GM12801 (cell line): Measurements from ENCODE around the gene RFPL4AL1.

Experiments used
- TF ChIP-seq, protein P1 (sequence below): IDR thresholded peaks from one replicate; pipeline ENCODE4 v1.5.1; 2011; ENCODE audit warnings: control low read depth; ENCODE audit not compliant: insufficient read length; ENCODE audit errors: extremely low read depth

RFPL4AL1 gene

DNA sequence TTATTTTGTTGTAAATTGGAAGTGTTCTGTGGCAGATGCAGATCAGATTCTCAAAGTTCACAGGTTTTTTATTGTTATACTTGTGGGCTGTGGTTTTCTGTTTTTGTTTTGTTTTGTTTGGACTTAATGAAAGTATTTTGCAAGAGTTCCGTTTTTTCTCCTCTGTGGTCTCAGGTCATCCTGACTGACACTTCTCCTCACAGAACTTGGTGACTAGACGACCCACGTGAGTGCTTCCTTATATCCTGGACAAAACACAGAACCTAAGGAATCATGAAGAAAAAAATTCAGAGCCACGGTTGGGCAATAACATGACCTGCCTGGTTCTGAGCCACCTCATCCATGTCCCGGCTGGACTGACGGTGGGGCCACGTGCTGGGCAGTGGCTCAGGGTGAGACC lies 2.5 kb upstream of the RFPL4AL1 start:
- TF ChIP-seq, protein P1, sequence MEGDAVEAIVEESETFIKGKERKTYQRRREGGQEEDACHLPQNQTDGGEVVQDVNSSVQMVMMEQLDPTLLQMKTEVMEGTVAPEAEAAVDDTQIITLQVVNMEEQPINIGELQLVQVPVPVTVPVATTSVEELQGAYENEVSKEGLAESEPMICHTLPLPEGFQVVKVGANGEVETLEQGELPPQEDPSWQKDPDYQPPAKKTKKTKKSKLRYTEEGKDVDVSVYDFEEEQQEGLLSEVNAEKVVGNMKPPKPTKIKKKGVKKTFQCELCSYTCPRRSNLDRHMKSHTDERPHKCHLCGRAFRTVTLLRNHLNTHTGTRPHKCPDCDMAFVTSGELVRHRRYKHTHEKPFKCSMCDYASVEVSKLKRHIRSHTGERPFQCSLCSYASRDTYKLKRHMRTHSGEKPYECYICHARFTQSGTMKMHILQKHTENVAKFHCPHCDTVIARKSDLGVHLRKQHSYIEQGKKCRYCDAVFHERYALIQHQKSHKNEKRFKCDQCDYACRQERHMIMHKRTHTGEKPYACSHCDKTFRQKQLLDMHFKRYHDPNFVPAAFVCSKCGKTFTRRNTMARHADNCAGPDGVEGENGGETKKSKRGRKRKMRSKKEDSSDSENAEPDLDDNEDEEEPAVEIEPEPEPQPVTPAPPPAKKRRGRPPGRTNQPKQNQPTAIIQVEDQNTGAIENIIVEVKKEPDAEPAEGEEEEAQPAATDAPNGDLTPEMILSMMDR = no peak

DNA sequence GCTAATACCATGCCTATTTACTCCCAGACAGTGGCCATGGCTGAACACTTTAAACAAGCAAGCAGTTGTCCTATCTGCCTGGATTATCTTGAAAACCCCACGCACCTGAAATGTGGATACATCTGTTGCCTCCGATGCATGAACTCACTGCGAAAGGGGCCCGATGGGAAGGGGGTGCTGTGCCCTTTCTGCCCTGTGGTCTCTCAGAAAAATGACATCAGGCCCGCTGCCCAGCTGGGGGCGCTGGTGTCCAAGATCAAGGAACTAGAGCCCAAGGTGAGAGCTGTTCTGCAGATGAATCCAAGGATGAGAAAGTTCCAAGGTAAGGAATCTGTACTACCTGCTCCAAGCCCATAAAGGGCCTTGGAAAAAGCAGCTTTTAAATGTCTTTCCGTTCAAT lies 8.6 kb downstream of the RFPL4AL1 start:
- TF ChIP-seq, protein P1 = no peak

DNA sequence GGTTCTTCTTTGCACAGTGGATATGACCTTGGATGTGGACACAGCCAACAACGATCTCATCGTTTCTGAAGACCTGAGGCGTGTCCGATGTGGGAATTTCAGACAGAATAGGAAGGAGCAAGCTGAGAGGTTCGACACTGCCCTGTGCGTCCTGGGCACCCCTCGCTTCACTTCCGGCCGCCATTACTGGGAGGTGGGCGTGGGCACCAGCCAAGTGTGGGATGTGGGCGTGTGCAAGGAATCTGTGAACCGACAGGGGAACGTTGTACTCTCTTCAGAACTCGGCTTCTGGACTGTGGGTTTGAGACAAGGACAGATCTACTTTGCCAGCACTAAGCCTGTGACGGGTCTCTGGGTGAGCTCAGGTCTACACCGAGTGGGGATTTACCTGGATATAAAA lies 9.4 kb downstream of the RFPL4AL1 start:
- TF ChIP-seq, protein P1 = no peak

DNA sequence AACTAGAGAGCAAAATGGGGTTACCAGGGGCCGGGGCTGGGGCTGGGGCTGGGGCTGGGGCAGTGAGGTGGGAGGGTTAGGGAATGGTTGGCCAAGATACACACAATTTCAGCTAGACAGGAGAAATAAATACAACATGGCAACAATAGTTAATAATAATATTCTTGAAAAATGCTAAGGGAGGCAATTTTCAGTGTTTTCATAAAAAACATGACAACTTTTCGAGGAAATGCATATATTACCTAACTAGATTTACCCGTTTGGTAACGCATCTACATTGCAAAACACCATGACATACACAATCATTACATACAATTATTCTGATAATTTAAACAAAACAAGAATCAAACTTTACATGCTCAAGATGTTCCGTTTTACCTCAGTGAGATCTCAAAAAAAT lies 12.2 kb downstream of the RFPL4AL1 start:
- TF ChIP-seq, protein P1 = no peak

DNA sequence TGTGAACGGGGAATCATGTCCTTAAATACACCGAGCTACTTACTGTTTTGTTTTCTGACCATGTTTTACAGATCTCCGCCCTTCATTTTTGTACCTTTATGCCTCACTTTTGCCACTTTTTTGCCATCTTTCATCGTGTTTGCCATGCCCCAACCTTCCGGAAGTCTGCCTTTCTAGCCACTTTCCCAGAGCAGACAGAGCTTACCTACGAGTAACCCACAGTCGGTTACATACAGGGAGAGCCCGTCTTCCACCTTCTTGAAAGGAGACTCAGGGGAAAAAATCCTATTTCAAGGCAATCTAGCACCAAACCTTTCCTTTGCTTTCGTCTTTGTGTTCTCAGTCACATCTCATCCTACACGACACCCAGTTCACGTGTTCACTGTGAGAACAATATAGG lies 26.1 kb downstream of the RFPL4AL1 start:
- TF ChIP-seq, protein P1 = no peak

DNA sequence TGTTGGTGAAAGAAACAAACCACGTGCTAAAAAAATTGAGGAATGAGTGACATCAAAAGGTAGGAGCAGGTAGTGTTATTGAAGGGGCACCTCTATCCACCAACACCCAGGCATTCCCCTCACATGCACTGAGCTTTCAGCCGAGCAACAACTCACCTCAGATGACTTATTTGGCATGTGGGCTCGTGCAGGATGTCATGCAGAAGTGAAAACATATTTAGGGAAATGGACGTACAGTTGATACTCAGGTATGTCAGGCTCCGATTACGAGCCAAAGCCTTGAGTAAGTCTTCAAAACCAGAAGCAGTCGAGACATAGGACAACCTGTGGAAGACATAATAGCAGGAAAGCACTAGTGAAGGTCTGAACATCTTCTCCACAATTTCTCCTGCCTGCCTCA lies 32.5 kb downstream of the RFPL4AL1 start:
- TF ChIP-seq, protein P1 = no peak

DNA sequence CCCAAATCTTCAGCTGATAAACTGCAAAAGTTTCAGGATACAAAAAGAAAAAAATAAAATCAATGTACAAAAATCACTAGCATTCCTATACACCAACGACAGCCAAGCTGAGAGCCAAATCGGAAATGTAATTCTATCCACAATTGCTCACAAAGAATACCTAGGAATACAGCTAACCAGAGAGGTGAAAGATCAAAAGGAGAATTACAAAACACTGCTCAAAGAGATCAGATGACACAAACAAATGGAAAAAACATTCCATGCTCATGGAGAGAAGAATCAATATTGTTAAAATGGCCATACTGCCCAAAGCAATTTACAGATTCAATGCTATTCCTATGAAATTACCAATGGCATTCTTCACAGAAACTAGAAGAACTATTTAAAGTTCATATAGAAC lies 33.4 kb downstream of the RFPL4AL1 start:
- TF ChIP-seq, protein P1 = no peak
